ENCODE results near the gene FYB1. TPM values are rescaled to one million over a fixed set of nuclear protein-coding genes. Genes with fewer than 3 reads are reported as not detected.

The FYB1 gene
- total RNA-seq, 1 experiment from 2014 or later, result 0.46 TPM

DNA sequence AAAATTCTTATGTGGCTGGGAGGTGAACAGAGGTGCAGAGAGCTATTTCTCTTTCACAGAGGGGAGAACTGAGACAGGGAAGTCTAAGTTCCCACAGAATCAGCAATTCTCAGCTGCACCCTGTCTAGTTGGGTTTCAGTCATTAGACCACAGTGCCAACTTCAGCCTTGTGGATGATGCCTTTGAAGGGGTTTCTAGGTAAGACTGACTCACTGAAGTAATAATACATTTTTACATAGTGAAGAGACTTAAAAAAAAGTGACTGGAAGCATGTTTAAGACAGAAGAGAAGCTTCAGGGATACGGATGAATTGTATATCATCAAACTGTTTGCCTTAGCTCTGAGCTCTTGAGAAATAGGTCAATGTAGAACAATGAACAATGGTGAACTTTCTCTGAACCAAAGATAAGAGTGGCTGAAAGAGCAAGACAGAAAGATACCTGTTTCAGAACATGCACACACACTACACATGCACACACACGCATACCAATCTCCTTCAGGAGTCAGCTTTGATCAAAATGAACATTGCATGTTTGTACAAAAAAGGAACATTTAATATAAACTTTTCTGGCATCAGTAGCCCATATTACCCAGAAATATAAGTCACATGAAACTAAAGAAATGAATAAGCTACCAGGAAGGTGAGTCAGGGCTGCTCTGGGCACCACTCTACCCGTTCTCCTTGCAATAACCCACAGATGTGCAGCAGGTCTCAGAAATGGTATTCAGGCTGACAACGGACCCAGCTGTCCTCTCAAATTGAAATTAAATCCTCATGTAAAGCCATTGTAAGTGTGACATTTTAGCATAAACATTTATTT is 12.6 kb upstream of the FYB1 start:
- Histone ChIP-seq H3K4me1 (ENCODE audit: control insufficient read depth, insufficient read depth, low read length) (no peaks in the 10 kb centered on the region), H3K27me3 (ENCODE audit: control insufficient read depth, insufficient read depth, low read length) (peaks cover 3% of the 10 kb centered on the region; the same call in 1 of the 2 replicates), H3K27ac (ENCODE audit: low read length) (no peak overlapping the region), H3K4me3 (ENCODE audit: low read depth in 2 of 2, low read length in 2 of 2) (no peak overlapping the region), H3K9me3 (ENCODE audit: control insufficient read depth, insufficient read depth, low read depth, low read length) (no peaks in the 10 kb centered on the region), H3K36me3 (ENCODE audit: control insufficient read depth, insufficient read depth, low read length) (no peaks in the 10 kb centered on the region)
- no peak for TF ChIP-seq SIN3A (IDR thresholded peaks at IDR 0.05; ENCODE audit: borderline replicate concordance, insufficient read depth, low read depth, low read length)
- TF ChIP-seq, protein P1, sequence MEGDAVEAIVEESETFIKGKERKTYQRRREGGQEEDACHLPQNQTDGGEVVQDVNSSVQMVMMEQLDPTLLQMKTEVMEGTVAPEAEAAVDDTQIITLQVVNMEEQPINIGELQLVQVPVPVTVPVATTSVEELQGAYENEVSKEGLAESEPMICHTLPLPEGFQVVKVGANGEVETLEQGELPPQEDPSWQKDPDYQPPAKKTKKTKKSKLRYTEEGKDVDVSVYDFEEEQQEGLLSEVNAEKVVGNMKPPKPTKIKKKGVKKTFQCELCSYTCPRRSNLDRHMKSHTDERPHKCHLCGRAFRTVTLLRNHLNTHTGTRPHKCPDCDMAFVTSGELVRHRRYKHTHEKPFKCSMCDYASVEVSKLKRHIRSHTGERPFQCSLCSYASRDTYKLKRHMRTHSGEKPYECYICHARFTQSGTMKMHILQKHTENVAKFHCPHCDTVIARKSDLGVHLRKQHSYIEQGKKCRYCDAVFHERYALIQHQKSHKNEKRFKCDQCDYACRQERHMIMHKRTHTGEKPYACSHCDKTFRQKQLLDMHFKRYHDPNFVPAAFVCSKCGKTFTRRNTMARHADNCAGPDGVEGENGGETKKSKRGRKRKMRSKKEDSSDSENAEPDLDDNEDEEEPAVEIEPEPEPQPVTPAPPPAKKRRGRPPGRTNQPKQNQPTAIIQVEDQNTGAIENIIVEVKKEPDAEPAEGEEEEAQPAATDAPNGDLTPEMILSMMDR (IDR thresholded peaks at IDR 0.05), result no peak
- TF ChIP-seq POLR2AphosphoS5 (IDR thresholded peaks at IDR 0.05; ENCODE audit: low read depth, low read length), result no peak
- TF ChIP-seq, protein P2, sequence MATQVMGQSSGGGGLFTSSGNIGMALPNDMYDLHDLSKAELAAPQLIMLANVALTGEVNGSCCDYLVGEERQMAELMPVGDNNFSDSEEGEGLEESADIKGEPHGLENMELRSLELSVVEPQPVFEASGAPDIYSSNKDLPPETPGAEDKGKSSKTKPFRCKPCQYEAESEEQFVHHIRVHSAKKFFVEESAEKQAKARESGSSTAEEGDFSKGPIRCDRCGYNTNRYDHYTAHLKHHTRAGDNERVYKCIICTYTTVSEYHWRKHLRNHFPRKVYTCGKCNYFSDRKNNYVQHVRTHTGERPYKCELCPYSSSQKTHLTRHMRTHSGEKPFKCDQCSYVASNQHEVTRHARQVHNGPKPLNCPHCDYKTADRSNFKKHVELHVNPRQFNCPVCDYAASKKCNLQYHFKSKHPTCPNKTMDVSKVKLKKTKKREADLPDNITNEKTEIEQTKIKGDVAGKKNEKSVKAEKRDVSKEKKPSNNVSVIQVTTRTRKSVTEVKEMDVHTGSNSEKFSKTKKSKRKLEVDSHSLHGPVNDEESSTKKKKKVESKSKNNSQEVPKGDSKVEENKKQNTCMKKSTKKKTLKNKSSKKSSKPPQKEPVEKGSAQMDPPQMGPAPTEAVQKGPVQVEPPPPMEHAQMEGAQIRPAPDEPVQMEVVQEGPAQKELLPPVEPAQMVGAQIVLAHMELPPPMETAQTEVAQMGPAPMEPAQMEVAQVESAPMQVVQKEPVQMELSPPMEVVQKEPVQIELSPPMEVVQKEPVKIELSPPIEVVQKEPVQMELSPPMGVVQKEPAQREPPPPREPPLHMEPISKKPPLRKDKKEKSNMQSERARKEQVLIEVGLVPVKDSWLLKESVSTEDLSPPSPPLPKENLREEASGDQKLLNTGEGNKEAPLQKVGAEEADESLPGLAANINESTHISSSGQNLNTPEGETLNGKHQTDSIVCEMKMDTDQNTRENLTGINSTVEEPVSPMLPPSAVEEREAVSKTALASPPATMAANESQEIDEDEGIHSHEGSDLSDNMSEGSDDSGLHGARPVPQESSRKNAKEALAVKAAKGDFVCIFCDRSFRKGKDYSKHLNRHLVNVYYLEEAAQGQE (IDR thresholded peaks at IDR 0.05; ENCODE audit: insufficient read depth in 1 of 2, low read depth in 2 of 2, low read length in 1 of 2), result no peak
- no peak for TF ChIP-seq TCF7L2 (IDR thresholded peaks at IDR 0.05; ENCODE audit: low read depth, low read length)
- ATAC-seq (no peak), DNase-seq (ENCODE audit: low read depth, low spot score) (no peak)
- ChIA-PET POLR2A (no interaction called here), CTCF (interaction anchor here (0.9 kb wide), 1 partner anchor 14 kb away, joined by 3 read pairs; no protein-coding TSS in a partner anchor)
- in situ Hi-C loops (cut with HindIII; ENCODE audit: low pct_unique_long_range_greater_than_20kb, low sequenced_read_pairs), result no loop called here
- BruUV-seq (replicated peaks), result no TSS peak
- intact Hi-C loops (cut with micrococcal nuclease; ENCODE audit: unreplicated experiment), result no loop called here

DNA sequence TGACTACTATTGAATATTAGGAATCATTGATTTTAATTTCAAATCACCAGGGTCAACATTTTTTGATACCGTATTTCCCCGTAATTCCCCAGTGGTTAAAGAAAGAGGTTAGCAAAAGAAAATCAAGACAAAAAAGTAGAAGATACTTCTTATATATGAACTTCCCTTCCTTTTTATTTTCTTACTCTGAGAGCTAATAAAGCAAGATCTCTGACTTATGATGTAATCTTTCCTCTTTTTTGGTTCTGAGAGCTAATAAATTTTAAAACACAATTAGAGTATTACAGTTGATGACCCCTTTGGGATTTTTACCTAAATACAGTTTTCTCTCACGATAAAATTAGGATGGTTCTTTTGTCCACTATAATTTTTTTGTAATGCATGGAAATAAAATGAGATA is 9.2 kb upstream of the FYB1 start:
- no TSS peak for BruUV-seq (replicated peaks)
- no peak overlapping the region for H3K4me3 ChIP-seq (ENCODE audit: low read depth in 2 of 2, low read length in 2 of 2)
- no peaks in the 10 kb centered on the region for H3K36me3 ChIP-seq (ENCODE audit: control insufficient read depth, insufficient read depth, low read length)
- POLR2A ChIA-PET, result no interaction called here
- H3K27ac ChIP-seq (ENCODE audit: low read length), result no peak overlapping the region
- in situ Hi-C loops (cut with HindIII; ENCODE audit: low pct_unique_long_range_greater_than_20kb, low sequenced_read_pairs) (no loop called here), intact Hi-C loops (cut with micrococcal nuclease; ENCODE audit: unreplicated experiment) (no loop called here)
- H3K9me3 ChIP-seq (ENCODE audit: control insufficient read depth, insufficient read depth, low read depth, low read length), result no peaks in the 10 kb centered on the region
- no peaks in the 10 kb centered on the region for H3K4me1 ChIP-seq (ENCODE audit: control insufficient read depth, insufficient read depth, low read length)
- CTCF ChIA-PET, result no interaction called here
- peaks cover 2% of the 10 kb centered on the region; the same call in 1 of the 2 replicates for H3K27me3 ChIP-seq (ENCODE audit: control insufficient read depth, insufficient read depth, low read length)
- no peak for ATAC-seq
- no peak for DNase-seq (ENCODE audit: low read depth, low spot score)
- TF ChIP-seq, protein P1 (IDR thresholded peaks at IDR 0.05), result no peak
- TF ChIP-seq, protein P2 (IDR thresholded peaks at IDR 0.05; ENCODE audit: insufficient read depth in 1 of 2, low read depth in 2 of 2, low read length in 1 of 2), result no peak
- TF ChIP-seq TCF7L2 (IDR thresholded peaks at IDR 0.05; ENCODE audit: low read depth, low read length), result no peak
- TF ChIP-seq SIN3A (IDR thresholded peaks at IDR 0.05; ENCODE audit: borderline replicate concordance, insufficient read depth, low read depth, low read length), result no peak
- TF ChIP-seq POLR2AphosphoS5 (IDR thresholded peaks at IDR 0.05; ENCODE audit: low read depth, low read length), result no peak

Data from Panc1 (cell line).